ENCODE measurements around the gene VPS37B.

VPS37B gene

GRCh38 chr12:122851820-122852219 lies 44.1 kb downstream of the VPS37B start:
- peak; percentile 71 for DNase-seq

GRCh38 chr12:122850695-122851350 lies 45.1 kb downstream of the VPS37B start:
- DNase-seq, result peak; percentile 75

GRCh38 chr12:122850048-122850445 lies 45.9 kb downstream of the VPS37B start:
- no peak for DNase-seq

DNA sequence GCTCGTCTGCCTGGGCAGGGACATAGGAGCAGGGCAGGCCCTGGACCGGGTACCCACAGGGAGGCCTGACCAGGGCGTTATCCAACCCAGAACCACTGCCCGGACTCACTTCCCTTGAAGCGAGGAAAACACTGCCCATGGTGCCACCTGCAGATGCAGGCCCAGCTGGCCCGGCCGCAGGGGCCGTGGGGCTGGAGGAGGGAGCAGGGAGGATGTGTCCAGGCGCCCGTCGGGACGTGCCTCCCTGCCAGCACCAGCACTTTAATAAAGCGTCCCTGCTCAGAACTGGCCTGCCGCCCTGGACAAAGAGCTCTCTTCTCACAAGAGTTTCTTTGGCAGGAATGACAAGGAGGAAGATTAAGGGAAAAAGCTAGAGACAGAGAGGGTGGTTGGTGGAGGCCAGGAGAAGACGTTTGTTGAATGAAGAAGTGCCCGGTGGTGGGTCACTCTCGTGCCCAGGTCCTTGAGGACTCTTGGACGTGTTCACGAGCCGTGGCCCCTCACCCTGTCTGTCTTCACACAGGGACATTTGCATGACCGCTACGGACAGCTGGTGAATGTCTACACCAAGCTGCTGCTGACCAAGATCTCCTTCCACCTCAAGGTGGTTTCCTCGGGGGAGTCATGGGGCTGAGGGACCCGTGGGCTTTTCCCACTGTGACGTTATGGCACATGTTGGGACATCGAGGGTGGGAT lies 46.4 kb downstream of the VPS37B start:
- no peak for DNase-seq

DNA sequence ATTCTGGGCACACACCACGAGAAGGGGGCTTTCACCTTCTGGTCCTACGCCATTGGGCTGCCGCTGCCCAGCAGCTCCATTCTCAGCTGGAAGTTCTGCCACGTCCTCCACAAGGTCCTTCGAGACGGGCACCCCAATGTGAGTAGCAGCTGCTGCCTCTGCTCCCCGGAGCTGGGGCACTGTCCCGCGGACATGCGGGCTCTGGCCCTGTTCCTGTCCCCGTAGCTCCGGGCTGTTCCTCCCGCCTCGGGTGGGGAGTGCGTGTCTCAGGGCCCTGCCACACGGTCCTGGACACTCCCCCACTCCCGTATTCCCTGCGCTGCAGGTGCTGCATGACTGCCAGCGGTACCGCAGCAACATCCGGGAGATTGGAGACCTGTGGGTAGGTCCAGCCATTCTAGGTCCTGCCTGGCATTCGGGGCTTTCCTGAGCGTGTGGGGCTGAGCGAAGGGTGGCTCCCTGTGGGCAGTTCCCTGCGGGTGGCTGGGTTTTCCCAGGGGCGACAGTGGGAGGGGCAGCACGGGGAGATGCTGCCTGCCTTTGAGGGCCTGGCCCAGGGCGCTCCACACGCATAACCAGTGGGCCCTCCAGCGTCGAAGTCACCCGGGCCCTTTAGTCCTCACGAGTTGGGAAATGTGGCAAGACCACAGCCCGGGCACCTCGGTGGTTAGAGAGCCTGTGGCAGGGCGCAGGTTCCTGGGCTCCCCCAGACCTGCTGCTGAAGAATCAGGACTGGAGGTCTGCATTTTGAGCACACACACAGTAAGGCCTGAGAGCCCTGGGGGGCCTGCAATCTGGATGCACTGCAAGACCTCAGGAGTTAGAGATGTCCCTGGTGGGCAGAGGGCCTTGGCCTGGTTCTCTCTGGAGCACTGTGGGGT lies 47.2 kb downstream of the VPS37B start:
- peak; percentile 57 for DNase-seq

GRCh38 chr12:122847921-122848421 lies 48.0 kb downstream of the VPS37B start:
- no peak for DNase-seq

DNA sequence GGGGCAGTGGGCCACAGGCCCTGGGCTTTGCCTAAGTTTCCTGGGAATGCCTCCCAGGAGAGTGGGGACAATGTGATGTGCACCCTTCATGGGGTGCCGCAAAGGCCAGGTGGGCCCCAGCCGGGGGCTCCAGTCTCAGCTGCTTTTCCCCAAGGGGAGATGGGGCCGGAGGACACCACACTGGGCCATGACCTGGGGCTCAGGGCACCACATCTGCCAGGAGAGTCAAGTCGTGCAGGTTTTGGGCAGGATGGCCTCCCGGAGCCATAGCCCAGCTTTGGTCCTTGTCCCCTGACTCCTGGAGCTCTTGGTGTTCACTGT lies 48.4 kb downstream of the VPS37B start:
- no peak for DNase-seq

- DNase-seq, result no peak
Measured at GRCh38 chr12:122846622-122847515, 49.1 kb downstream of the VPS37B start.

- DNase-seq, result no peak
Measured at GRCh38 chr12:122845865-122846621, 49.9 kb downstream of the VPS37B start.

DNA sequence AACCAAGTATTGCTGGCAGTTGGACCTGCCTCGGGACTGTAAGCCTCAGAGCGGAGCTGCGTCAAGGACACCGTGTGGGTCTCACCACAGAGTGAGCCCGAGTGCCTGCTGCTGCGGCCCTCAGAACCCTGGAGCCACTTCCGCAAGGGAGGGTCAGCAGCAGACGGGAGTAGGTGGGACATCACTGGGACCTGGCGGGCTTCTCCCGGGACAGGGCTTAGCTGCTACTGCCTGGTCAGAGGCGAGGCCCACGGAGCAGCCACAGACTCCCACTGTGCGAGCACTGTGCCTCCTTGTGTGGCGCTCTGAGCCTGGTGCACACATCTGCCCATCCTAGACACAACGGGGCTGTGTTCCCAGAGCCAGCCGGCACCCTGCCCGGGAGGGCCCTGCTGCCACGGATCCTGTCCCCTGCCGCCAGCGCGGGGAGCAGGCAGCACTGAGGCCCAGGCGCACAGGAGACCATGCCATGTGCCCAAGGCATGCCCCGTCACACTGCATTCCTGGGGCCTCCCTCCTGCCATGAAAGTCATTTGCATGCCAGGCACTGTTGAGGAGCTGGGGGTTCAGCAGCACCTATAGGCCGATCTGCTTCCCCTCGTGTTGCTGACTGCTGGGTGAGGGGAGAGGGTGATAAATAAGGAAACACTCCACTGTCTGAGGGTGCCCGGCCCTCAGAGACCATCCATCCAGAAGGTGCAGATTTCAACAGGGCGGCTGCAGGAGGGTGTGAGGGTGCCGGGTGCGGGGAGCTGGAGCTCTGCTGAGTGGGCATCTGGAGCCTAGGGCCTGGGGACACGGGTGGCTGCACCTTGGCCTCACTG lies 50.7 kb downstream of the VPS37B start:
- peak; percentile 64 for DNase-seq

DNA sequence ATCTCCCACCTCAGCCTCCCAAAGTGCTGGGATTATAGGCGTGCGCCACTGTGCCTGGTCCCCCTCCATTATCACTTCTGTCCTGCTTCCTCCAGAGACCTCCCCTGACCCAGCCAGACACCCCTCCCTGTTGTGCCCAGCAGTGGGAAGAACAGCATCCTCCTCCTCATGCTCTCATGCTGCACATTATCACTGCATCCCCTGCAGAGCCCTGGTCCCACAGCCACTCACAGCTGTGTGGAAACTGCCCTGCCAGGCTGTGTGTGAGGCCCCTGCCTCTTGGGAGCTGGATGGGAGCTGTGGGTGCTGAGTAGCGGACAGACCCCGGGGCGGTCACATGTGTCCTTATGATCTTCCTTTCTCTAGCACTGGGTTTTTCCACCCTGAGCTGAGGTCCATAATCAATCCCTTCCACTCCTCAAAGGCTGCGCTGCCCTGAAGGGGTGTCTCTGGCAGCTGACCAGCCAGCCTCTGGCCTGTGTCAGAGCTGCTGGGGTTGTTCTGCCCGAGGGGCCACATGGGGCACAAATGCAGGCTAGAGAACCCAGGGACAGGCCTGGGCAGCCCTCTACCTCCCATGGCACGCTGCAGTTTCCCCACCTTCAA lies 51.5 kb downstream of the VPS37B start:
- no peak for DNase-seq

DNA sequence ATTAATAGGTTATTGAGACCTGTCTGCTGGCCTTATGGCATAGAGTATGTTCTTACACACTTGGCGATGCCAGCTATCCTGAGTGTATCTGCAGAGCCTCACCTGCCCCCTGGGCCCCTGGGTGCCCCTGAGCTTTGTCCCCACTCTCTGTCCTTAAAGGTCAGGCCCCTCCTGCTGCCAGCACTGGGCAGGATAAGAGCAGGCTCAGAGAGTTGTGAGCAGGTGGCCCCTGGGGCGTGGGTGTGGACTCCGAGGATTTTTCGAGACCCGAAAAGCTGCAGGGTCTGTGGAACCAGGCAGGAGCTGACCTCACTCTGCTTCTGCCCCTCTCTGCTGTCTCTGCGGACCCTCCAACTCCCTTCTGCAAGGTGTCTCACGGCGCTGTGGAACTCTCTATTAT lies 52.5 kb downstream of the VPS37B start:
- peak; percentile 57 for DNase-seq

DNA sequence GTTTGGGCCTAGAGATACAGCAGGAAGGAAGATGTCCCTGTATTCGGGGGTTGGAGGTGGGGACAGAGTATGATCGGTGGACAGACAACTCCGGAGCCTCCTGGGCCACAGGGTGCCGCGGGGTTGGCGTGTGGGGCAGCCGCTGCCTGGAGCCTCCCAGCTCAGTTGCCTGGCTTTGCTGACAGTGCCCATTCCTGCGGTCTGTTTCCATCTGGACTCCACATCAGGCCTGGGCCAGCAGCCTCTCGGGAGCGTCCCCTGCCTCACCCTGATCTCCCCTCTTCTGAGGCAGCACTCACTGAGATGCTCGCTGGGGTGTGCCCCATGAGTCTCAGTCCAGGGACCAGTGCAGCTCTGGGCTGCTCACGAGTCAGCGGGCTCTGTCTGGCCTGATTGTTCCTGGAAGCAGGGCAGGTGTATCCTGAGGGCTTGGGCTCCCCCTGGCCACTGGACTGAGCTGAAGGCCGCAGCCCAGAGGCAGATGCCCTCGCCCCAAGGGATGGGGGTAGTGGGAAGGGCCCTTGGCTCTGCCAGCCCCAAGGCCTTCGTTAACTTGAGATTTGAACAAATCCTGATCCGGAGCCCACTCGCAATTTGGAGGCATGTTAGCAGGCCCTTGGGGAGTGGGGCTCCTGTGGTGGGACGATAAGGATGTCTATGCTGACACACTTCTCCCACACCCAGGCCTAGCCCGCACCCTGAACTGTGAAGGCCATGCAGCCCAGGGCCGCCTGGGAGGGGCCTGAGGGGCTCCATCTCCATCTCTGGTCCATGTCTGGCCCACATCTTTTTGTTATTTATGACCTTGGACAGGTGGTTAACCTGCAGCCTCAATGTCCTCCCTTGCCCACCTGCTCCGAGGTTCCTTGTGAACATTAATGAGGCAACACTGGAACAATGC lies 53.2 kb downstream of the VPS37B start:
- DNase-seq, result peak; percentile 80

DNA sequence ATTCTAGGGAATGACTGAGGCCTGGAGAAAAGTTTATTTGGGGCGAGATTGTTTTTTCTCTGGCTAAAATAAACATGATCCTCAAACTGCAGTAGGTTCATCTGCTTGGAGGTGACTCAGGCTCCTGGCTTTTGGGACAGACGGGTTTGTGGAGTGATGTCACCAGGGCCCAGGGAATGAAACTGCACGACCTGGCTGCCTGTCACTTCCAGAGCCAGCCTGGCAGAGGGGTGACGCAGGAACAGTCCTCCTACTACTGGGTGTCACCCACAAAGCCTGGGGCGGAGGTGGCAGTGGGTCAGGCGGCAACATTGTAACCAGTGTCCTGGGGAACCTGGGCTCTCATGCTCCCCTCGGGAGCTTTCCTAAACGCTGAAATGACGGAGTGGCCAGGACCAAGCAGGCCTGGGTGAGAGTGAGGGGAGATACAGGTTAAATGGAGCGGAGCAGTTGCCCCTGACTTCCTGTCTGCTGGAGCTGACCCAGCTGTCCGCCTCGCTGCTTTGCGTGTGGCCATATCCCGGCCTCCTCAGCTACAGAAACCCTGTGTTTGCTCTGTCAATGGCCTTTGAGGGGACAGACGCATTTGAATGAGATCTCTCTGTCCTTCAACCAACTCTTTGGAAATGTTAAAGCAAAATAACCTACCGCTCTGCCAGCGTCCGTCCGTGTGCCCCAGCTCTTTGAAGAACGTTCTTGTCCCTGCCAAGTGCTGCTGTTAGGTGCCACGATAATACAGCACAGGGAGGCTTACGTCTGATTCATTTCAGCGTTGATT lies 54.2 kb downstream of the VPS37B start:
- peak; percentile 95 for DNase-seq

DNA sequence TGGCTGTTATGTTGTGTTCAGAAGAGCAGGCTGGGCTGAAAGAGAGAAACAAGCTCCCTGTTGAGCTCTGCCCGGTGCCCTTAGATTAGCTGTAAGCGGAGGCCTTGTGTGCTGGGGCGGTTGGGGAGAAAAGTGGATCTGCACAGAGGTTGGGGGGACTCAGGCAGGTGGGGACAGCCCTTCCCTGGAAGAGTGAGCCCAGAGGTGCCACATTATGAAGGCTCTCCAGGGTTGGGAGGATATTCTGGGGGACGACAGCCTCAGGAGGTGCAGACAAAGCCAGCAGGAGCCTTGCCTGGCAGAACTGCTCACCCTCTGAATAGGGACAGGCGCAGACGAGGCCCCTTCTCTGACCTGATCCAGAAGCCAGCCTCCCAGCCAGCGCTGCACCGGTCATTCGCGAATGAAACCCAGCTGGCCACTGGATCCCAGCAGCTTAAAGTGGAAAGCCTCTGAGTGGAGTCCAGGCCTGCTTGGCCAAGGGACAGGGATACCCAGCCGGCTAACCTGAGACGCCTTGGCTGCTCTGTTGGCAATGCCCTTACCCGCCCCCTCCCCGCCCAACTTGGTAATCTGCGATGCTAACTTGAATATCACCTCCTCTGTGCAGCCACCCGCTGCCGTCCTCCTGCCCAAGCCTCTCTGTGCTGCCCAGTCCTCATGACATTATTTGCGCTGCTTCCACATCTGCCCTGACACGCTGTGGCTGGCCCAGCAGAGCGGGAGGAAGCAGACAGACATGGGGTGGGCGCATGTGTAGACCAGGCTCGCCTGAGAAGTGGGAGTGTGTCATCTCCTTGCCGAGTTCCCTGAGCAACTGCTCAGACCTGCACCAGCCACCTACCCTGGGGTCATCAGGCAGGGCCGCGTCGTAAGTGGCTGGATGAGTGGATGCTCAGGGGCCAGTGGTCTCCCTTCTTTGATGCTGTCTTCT lies 55.1 kb downstream of the VPS37B start:
- DNase-seq, result peak; percentile 95

DNA sequence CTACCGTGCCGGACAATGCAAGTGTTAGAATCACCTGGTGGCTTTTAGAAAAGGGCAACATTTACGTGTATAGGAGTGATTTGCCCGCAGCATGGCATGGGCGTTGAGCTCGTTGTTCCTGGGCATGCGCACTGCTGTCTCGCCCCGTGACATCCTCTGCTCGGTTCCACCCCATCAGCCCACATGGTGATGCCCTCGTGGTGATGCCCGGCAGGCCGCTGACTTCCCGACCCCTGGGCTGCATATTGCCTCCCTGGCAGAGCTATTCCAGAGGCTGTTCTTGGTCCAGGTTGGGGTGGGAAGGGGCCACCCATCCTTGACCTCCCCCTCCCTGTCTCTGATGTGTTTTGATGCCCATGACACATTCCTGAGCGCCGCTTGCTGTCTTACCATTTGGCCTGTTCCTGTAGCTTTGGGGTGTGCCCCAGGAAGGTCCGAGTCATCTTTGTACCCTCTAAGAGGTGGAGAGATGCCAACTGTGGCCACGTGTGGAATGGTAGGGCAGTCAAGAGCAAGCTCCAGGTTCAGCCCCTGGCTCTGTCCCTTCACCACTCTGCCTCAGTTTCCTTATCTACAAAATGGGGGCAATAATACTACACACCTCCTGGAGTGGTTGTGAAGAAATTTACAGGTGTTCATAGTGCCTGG lies 55.9 kb downstream of the VPS37B start:
- DNase-seq, result no peak

DNA sequence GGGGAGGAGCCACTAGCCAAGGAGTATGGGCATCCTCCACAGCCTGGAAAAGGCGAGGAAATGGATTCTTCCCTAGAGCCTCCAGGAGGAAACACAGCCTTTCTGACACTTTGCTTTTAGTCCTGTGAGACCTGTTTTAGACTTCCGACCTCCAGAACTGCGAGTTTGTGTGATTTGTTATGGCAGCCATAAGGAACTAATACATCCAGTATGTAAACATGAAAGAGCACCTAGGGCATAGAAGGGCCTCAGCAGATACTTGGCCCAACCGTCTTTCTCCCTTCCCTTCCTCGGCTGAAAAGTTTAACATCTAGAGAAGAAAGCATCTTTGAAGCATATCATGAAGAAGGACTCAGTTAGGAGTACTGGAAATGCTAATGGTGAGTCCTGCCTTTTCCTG lies 57.1 kb downstream of the VPS37B start:
- no peak for DNase-seq

Data from islet precursor cell (in vitro differentiated cells).